ENCODE results near the gene MAGIX.

Gene MAGIX

DNA sequence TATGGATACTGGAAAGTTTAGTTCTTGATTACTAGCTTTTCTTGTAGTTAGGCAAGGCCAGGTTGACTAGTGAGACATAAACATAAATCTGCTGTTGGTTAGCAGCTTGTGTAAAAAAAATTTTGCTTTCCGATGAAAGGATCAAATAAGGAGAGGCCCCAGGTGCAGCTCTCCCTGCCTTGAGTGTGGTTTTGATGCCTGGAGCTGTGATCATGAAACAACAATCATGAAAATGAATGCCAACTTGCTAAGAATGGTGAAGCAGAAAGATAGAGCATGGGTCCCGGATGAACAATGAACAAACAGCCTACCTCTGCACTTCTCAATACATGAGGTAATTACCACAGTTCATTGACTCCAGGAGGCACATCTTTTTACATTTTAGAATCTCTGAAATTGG, 51.9 kb downstream of the MAGIX start:
- Histone ChIP-seq H3K27me3 (replicated peaks; ENCODE audit: control insufficient read depth, insufficient read depth, low read length) (no peaks in the 10 kb centered on the region), H3K36me3 (ENCODE audit: control insufficient read depth, insufficient read depth, low read length) (no peaks in the 10 kb centered on the region), H3K4me3 (replicated peaks; ENCODE audit: low read depth, low read length) (no peak overlapping the region)
- TF ChIP-seq, protein P1, sequence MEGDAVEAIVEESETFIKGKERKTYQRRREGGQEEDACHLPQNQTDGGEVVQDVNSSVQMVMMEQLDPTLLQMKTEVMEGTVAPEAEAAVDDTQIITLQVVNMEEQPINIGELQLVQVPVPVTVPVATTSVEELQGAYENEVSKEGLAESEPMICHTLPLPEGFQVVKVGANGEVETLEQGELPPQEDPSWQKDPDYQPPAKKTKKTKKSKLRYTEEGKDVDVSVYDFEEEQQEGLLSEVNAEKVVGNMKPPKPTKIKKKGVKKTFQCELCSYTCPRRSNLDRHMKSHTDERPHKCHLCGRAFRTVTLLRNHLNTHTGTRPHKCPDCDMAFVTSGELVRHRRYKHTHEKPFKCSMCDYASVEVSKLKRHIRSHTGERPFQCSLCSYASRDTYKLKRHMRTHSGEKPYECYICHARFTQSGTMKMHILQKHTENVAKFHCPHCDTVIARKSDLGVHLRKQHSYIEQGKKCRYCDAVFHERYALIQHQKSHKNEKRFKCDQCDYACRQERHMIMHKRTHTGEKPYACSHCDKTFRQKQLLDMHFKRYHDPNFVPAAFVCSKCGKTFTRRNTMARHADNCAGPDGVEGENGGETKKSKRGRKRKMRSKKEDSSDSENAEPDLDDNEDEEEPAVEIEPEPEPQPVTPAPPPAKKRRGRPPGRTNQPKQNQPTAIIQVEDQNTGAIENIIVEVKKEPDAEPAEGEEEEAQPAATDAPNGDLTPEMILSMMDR (IDR thresholded peaks at IDR 0.05; ENCODE audit: insufficient read depth, low read length, poor library complexity, severe bottlenecking) = no peak
- DNase-seq (ENCODE audit: extremely low read depth, insufficient read length) = no peak

- no peaks in the 10 kb centered on the region for H3K27me3 ChIP-seq (replicated peaks; ENCODE audit: control insufficient read depth, insufficient read depth, low read length)
- no peaks in the 10 kb centered on the region for H3K36me3 ChIP-seq (ENCODE audit: control insufficient read depth, insufficient read depth, low read length)
- H3K4me3 ChIP-seq (replicated peaks; ENCODE audit: low read depth, low read length) = no peak overlapping the region
- TF ChIP-seq, protein P1 (IDR thresholded peaks at IDR 0.05; ENCODE audit: insufficient read depth, low read length, poor library complexity, severe bottlenecking) = no peak
- no peak for DNase-seq (ENCODE audit: extremely low read depth, insufficient read length)
Measured at GRCh38 chrX:49214996-49215526, 52.5 kb downstream of the MAGIX start.
